Thoracic aorta endothelial cell (primary cell): Measurements from ENCODE around the gene RAB11FIP3. TPM values are rescaled to one million over a fixed set of nuclear protein-coding genes. Genes with fewer than 3 reads are reported as not detected.

Experiments used
- small RNA-seq: library from RNA; depleted of rRNA; stranded (forward); fragments of <200 nt; gene quantifications from one replicate; pipeline ENCODE3, GENCODE V24; 2012
- total RNA-seq: library from RNA; depleted of rRNA; stranded (reverse); fragments of >200 nt; gene quantifications from 2 replicates; pipeline ENCODE4 v1.2.3, GENCODE V29; 2012

Gene RAB11FIP3, protein sequence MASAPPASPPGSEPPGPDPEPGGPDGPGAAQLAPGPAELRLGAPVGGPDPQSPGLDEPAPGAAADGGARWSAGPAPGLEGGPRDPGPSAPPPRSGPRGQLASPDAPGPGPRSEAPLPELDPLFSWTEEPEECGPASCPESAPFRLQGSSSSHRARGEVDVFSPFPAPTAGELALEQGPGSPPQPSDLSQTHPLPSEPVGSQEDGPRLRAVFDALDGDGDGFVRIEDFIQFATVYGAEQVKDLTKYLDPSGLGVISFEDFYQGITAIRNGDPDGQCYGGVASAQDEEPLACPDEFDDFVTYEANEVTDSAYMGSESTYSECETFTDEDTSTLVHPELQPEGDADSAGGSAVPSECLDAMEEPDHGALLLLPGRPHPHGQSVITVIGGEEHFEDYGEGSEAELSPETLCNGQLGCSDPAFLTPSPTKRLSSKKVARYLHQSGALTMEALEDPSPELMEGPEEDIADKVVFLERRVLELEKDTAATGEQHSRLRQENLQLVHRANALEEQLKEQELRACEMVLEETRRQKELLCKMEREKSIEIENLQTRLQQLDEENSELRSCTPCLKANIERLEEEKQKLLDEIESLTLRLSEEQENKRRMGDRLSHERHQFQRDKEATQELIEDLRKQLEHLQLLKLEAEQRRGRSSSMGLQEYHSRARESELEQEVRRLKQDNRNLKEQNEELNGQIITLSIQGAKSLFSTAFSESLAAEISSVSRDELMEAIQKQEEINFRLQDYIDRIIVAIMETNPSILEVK
- total RNA-seq: 34.2 and 39.8 TPM in 2 replicates

GRCh38 chr16:425082-425718 lies at the start of gene RAB11FIP3:
TSS of gene RAB11FIP3 (plus strand) at chr16:425649. CDS start at chr16:426007, 358 bp downstream.

GRCh38 chr16:381789-382717 lies 43.4 kb upstream of the RAB11FIP3 start, which contains the start of gene PGAP6:
TSS of gene PGAP6 (minus strand) at chr16:381978. CDS start at chr16:381821, 157 bp downstream.

DNA sequence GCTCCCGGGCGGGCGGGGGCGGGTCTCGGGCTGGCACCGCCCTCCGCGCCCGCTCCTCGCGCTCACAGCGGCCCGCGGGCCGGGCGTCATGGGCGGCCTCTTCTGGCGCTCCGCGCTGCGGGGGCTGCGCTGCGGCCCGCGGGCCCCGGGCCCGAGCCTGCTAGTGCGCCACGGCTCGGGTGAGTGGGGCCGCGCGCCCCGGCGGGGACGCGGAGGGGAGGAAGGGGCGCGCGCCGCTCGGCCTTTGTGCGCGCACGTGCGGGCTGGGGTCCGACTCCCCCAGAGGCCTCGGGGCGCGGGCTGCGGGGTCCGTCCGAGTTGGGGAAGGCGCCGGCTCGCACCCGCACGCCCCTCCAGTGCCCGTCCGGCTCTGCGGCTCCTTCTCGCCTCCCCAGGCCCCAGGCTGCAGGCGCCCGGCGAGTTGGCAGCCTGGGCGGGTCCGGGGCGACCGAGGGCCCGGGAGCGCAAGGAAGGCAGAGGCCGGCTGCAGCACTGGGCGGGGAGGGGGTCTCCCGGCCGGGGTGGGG lies 28.3 kb upstream of the RAB11FIP3 start, which contains the start of gene NME4:
NME4 (plus strand) TSS at position 65 of the 527 bp plus-strand sequence; CDS start at position 89, 24 bp downstream.

DNA sequence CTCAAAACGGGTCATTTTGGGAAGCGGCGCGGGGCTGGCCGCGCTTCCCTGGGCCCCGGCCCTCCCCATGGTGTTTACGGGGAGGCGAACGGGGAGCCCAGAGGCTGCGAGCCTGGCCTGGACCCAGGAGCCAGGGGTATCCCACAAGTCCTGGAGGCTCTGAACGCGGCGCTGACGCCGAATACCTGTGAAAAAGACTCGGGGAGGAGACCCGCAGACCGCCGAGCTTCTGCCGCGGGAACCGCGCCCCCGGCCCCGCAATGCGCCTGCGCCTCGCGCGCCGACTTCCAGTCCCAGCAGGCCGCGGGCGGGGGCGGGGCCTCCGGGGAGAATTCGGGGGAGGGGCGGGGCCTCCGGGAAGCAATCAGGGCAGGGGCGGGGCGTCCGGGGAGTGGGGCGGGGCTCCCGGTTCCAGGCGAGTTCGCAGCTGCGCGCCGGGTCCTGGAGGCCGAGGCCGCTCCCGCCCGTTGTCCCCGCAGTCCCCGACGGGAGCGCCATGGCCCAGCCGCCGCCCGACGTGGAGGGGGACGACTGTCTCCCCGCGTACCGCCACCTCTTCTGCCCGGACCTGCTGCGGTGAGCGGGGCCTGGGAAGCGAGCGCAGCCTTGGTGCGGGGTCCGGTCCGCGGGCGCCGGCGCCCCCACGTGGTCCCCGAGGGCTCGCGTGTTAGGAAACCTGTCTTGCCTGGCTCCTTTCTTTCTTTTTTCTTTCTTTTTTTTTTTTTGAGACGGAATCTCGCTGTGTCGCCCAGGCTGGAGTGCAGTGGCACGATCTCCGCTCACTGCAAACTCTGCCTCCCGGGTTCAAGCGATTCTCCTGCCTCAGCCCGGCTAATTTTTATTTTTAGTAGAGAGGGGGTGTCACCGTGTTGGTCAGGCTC lies 23.7 kb upstream of the RAB11FIP3 start, which contains the start of gene DECR2:
DECR2 (plus strand) TSS at position 418 of the 881 bp plus-strand sequence; CDS start at position 497, 79 bp downstream.

GRCh38 chr16:527015-527903 lies 101.8 kb downstream of the RAB11FIP3 start, which contains the start of gene CAPN15:
TSS of gene CAPN15 (plus strand) at chr16:527712. CDS start at chr16:546839, 19,127 bp downstream.

DNA sequence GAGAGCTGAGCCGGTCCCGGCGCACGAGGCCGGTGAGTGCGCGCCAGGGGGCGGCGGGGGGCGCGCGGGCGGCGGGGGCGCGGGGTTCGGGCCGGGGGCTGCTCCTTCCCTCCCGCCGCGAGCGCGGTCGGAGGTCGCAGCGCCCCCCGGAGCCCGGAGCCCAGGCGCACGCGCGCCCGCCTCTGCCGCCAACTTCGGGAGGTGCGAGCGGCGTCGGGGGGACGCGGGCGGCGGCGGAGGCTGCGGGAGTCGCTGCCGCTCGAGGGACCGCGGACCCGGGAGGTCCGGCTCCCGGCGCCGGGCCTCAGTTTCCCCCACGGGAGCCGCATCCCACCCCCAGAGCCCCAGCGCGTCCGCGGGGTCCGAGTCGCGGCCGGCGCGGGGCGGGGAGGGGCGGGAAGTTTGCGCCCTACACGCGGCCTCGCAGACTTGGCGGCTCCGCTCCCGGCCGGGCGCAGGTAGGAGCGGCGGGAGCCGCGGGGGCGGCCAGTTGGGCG lies 134.8 kb downstream of the RAB11FIP3 start, which contains the start of gene PRR35:
PRR35 (plus strand) TSS at position 191 of the 497 bp plus-strand sequence. CDS start 2,901 bp downstream, outside the sequence.

DNA sequence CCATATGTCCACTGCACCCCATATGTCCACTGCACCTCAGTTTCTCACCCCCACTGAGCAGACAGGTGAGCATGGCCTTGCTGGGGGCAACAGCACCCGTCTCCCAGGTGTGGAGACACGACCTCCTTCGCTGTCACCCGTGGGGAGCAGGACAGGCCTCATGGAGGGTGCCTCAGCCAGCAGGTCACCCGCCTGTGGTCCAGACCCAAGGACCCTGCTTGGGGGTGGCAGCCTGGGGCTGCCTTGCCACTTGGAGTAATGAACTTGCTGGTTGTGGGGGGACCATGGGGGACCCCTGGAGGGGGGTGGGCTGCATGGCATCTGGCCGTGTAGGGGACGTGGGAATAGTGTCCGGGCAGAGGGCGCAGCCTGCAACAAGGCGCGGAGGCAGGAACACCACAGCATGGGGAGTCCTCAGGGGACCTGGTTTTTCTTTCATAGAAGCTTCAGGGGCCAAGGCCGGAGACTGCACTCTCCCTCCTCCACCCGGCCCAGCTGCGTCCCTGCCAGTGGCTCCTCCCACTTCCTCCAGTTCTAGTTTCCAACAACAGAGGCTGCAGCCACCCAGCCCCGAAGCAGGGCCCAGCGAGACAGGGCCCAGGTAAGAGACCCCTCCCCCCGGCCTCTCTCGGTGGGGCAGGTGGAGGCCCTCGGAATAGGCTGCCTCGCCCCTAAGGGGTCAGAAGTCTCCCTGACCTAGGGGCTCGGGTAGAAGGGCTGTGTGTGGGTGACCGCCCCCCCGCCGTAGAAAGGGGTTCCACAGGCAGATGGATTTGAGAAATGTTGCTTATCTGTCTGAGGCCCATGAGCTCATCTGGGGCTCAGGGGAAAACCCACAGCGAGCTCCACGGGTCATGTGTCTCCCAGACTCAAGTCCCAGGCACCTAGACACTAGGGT lies 141.3 kb downstream of the RAB11FIP3 start, which contains the start of gene NHLRC4:
NHLRC4 (plus strand) TSS at position 531 of the 898 bp plus-strand sequence. CDS start 1,043 bp downstream, outside the sequence.

GRCh38 chr16:569445-570254 lies 144.2 kb downstream of the RAB11FIP3 start, which contains the start of gene PIGQ:
TSS of gene PIGQ (plus strand) at chr16:569968. CDS start at chr16:574075, 4,107 bp downstream.

Small RNAs within 50 kb of the gene (small RNA-seq; reads per million reads assigned to genes)
- 0.63 reads per million for gene MIR3176
- not detected for gene MIR5587
- gene RF00019: not detected
- not detected for gene Z98883.1

Other genes starting within 250 kb of the RAB11FIP3 start
- gene HBA1, start 249.0 kb upstream of the RAB11FIP3 start, total RNA-seq: not detected in 2 replicates
- 0.40 TPM in 1 of 2 replicates, not detected in the other for gene HBQ1, start 245.2 kb upstream of the RAB11FIP3 start, total RNA-seq
- 67.2 and 67.8 TPM in 2 replicates for gene LUC7L, start 196.2 kb upstream of the RAB11FIP3 start, total RNA-seq
- gene FAM234A, start 190.8 kb upstream of the RAB11FIP3 start, total RNA-seq: 62.6 and 66.9 TPM in 2 replicates
- 3.1 and 3.6 TPM in 2 replicates for gene RGS11, start 149.7 kb upstream of the RAB11FIP3 start, total RNA-seq
- 0.79 and 1.7 TPM in 2 replicates for gene ARHGDIG, start 145.1 kb upstream of the RAB11FIP3 start, total RNA-seq
- 0.29 and 0.66 TPM in 2 replicates for gene PDIA2, start 142.5 kb upstream of the RAB11FIP3 start, total RNA-seq
- gene AXIN1, start 72.9 kb upstream of the RAB11FIP3 start, total RNA-seq: 19.8 and 20.8 TPM in 2 replicates
- gene MRPL28, start 55.1 kb upstream of the RAB11FIP3 start, total RNA-seq: 85.0 and 90.7 TPM in 2 replicates
- gene PGAP6, start 43.7 kb upstream of the RAB11FIP3 start, total RNA-seq: 56.7 and 57.8 TPM in 2 replicates
- gene NME4, start 28.4 kb upstream of the RAB11FIP3 start, total RNA-seq: 71.9 and 83.6 TPM in 2 replicates
- gene DECR2, start 23.8 kb upstream of the RAB11FIP3 start, total RNA-seq: 12.2 and 16.1 TPM in 2 replicates
- gene CAPN15, start 102.1 kb downstream of the RAB11FIP3 start, total RNA-seq: 42.2 and 70.2 TPM in 2 replicates
- gene PRR35, start 134.7 kb downstream of the RAB11FIP3 start, total RNA-seq: 0.07 TPM in 1 of 2 replicates, not detected in the other
- gene NHLRC4, start 141.4 kb downstream of the RAB11FIP3 start, total RNA-seq: 0.86 and 1.1 TPM in 2 replicates
- gene PIGQ, start 144.3 kb downstream of the RAB11FIP3 start, total RNA-seq: 24.9 and 30.7 TPM in 2 replicates
- gene RAB40C, start 164.4 kb downstream of the RAB11FIP3 start, total RNA-seq: 11.2 and 13.9 TPM in 2 replicates
- 0.13 and 0.22 TPM in 2 replicates for gene WFIKKN1, start 205.3 kb downstream of the RAB11FIP3 start, total RNA-seq
- 87.8 and 119 TPM in 2 replicates for gene METTL26, start 210.7 kb downstream of the RAB11FIP3 start, total RNA-seq
- gene MCRIP2, start 216.2 kb downstream of the RAB11FIP3 start, total RNA-seq: 14.1 TPM in 2 replicates
- 14.6 and 26.4 TPM in 2 replicates for gene WDR90, start 223.7 kb downstream of the RAB11FIP3 start, total RNA-seq
- 42.6 and 43.9 TPM in 2 replicates for gene RHOT2, start 242.5 kb downstream of the RAB11FIP3 start, total RNA-seq